SKM-1 (cell line): ENCODE results near the gene NFU1.

ENCODE experiments used
- DNase-seq: peaks from one replicate; lab custom pipeline; 2025; ENCODE audit not compliant: unreplicated experiment; lab: John Stamatoyannopoulos, UW

The NFU1 gene

GRCh38 chr2:69436938-69437750 lies at the start of gene NFU1:
Gene NFU1 (minus strand): TSS chr2:69437435. CDS start chr2:69437422, 13 bp downstream.
- DNase-seq: peak; percentile 89

GRCh38 chr2:69483696-69484095 lies 46.5 kb upstream of the NFU1 start:
- DNase-seq: no peak

- DNase-seq: no peak
Measured at GRCh38 chr2:69483024-69483423, 45.8 kb upstream of the NFU1 start.

- no peak for DNase-seq
Measured at GRCh38 chr2:69482471-69482870, 45.2 kb upstream of the NFU1 start.

GRCh38 chr2:69481421-69481820 lies 44.2 kb upstream of the NFU1 start:
- DNase-seq: no peak

GRCh38 chr2:69477627-69478026 lies 40.4 kb upstream of the NFU1 start:
- DNase-seq: no peak

- no peak for DNase-seq
Measured at GRCh38 chr2:69474688-69475087, 37.5 kb upstream of the NFU1 start.

- no peak for DNase-seq
Measured at GRCh38 chr2:69471793-69472192, 34.6 kb upstream of the NFU1 start.

GRCh38 chr2:69470911-69471310 lies 33.7 kb upstream of the NFU1 start:
- DNase-seq: no peak

GRCh38 chr2:69469784-69470183 lies 32.5 kb upstream of the NFU1 start:
- DNase-seq: no peak

GRCh38 chr2:69469375-69469774 lies 32.1 kb upstream of the NFU1 start:
- DNase-seq: no peak

- DNase-seq: no peak
Measured at GRCh38 chr2:69466728-69467127, 29.5 kb upstream of the NFU1 start.

- no peak for DNase-seq
Measured at GRCh38 chr2:69465513-69466456, 28.6 kb upstream of the NFU1 start.

GRCh38 chr2:69464575-69464974 lies 27.3 kb upstream of the NFU1 start:
- DNase-seq: no peak

- no peak for DNase-seq
Measured at GRCh38 chr2:69462780-69463179, 25.5 kb upstream of the NFU1 start.

- DNase-seq: no peak
Measured at GRCh38 chr2:69461404-69461803, 24.2 kb upstream of the NFU1 start.

- no peak for DNase-seq
Measured at GRCh38 chr2:69459936-69460335, 22.7 kb upstream of the NFU1 start.

- DNase-seq: peak; percentile 9
Measured at GRCh38 chr2:69456950-69457445, 19.8 kb upstream of the NFU1 start.

GRCh38 chr2:69456154-69456553 lies 18.9 kb upstream of the NFU1 start:
- no peak for DNase-seq

- DNase-seq: no peak
Measured at GRCh38 chr2:69454976-69455375, 17.7 kb upstream of the NFU1 start.

- DNase-seq: no peak
Measured at GRCh38 chr2:69453475-69454129, 16.4 kb upstream of the NFU1 start.
